RWPE2 (cell line): ENCODE data around the gene ARRDC5.
A peak's percentile ranks its signal among the peaks of the same experiment; 100 is the strongest.
"Not testable (repeated sequence)": the region's sequence is repeated elsewhere in the genome, so short reads cannot be mapped to it uniquely, and the experiment has no call there.

ENCODE experiments used
- ATAC-seq: fragments of 200-7000 bp; cut with Tn5 transposase; 3 replicates; pipeline ENCODE4 v1.9.1; 2021; ENCODE audit warnings: low read depth
- DNase-seq: peaks from one replicate; pipeline ENCODE4 v3.0.0-alpha.2; 2020; ENCODE audit warnings: low spot score
- H3K27ac ChIP-seq: fragments of 450-650 bp; 2 replicates; pipeline ENCODE4 v1.5.1; 2017; ENCODE audit warnings: mild to moderate bottlenecking; ENCODE audit not compliant: poor library complexity, severe bottlenecking
- H3K27me3 ChIP-seq: fragments of 250-450 bp; sonication (Bioruptor Pico); 2 replicates; pipeline ENCODE4 v1.5.1; 2021; ENCODE audit warnings: mild to moderate bottlenecking, moderate library complexity; ENCODE audit not compliant: insufficient read depth, poor library complexity, severe bottlenecking
- H3K36me3 ChIP-seq: fragments of 250-450 bp; sonication (Bioruptor Pico); 2 replicates; pipeline ENCODE4 v1.5.1; 2020; ENCODE audit warnings: low read depth, mild to moderate bottlenecking, moderate library complexity
- H3K4me1 ChIP-seq: fragments of 250-450 bp; sonication (Bioruptor Pico); 2 replicates; pipeline ENCODE4 v1.5.1; 2021; ENCODE audit warnings: mild to moderate bottlenecking, moderate library complexity; ENCODE audit not compliant: insufficient read depth, poor library complexity, severe bottlenecking
- H3K4me3 ChIP-seq: fragments of 250-450 bp; sonication (Bioruptor Pico); 2 replicates; pipeline ENCODE4 v1.5.1; 2021; ENCODE audit warnings: mild to moderate bottlenecking, moderate library complexity; ENCODE audit not compliant: severe bottlenecking
- H3K9me3 ChIP-seq: fragments of 250-450 bp; sonication (Bioruptor Pico); 2 replicates; pipeline ENCODE4 v1.5.1; 2021; ENCODE audit warnings: mild to moderate bottlenecking, moderate library complexity; ENCODE audit not compliant: severe bottlenecking
- CTCF ChIP-seq: fragments of 450-650 bp; IDR thresholded peaks from one replicate; pipeline ENCODE4 v1.5.1; 2017; ENCODE audit warnings: mild to moderate bottlenecking, moderate library complexity; ENCODE audit not compliant: poor library complexity, severe bottlenecking

The ARRDC5 gene

GRCh38 chr19:4896372-4896771 is 6.3 kb downstream of the ARRDC5 start:
- TF ChIP-seq CTCF, result no peak
- Histone ChIP-seq H3K9me3 (no peaks in the 10 kb centered on the region), H3K27ac (peak overlapping the region; percentile 26), H3K36me3 (no peaks in the 10 kb centered on the region), H3K4me3 (no peak overlapping the region), H3K27me3 (no peaks in the 10 kb centered on the region), H3K4me1 (peaks cover 4% of the 10 kb centered on the region)
- peak; percentile 64; the same call in 1 of the 3 replicates for ATAC-seq
- no peak for DNase-seq

- not testable (repeated sequence) for H3K4me1 ChIP-seq, H3K9me3 ChIP-seq, H3K36me3 ChIP-seq, DNase-seq, ATAC-seq, H3K4me3 ChIP-seq, H3K27ac ChIP-seq, H3K27me3 ChIP-seq
Observed at GRCh38 chr19:4892962-4893361, 9.7 kb downstream of the ARRDC5 start.

- peaks cover 4% of the 10 kb centered on the region for H3K4me1 ChIP-seq
- DNase-seq (no peak), ATAC-seq (no peak)
- H3K36me3 ChIP-seq, result no peaks in the 10 kb centered on the region
- no peak overlapping the region for H3K27ac ChIP-seq
- no peak for TF ChIP-seq CTCF
- H3K9me3 ChIP-seq, result no peaks in the 10 kb centered on the region
- no peaks in the 10 kb centered on the region for H3K27me3 ChIP-seq
- H3K4me3 ChIP-seq, result no peak overlapping the region
Observed at GRCh38 chr19:4891066-4891465, 11.6 kb downstream of the ARRDC5 start.

GRCh38 chr19:4889034-4889815 is 13.5 kb downstream of the ARRDC5 start:
- ATAC-seq (peak; percentile 99), DNase-seq (peak; percentile 91)
- Histone ChIP-seq H3K36me3 (no peaks in the 10 kb centered on the region), H3K4me3 (no peak overlapping the region), H3K4me1 (peaks cover 4% of the 10 kb centered on the region), H3K27ac (peak overlapping the region; percentile 52), H3K27me3 (no peaks in the 10 kb centered on the region), H3K9me3 (no peaks in the 10 kb centered on the region)
- no peak for TF ChIP-seq CTCF

DNA sequence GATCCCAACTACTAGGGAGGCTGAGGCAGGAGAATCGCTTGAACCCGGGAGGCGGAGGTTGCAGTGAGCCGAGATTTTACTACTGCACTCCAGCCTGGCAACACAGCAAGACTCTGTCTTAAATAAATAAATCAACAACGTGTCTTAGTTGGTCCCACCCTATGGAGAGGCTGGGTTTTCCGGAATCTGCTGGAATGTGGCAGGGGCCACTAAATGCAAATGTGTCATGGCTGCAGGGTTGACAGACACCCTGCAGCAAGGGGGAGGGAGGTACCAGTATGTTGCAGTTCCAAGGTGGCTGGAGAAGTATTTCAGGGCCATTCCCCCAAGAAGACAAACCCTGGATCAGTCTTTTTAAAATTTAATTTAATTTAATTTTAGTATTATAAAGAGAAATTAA is 14.9 kb downstream of the ARRDC5 start:
- ATAC-seq, H3K27ac ChIP-seq, H3K9me3 ChIP-seq, H3K4me1 ChIP-seq, DNase-seq, H3K36me3 ChIP-seq, H3K4me3 ChIP-seq, H3K27me3 ChIP-seq: not testable (repeated sequence)

DNA sequence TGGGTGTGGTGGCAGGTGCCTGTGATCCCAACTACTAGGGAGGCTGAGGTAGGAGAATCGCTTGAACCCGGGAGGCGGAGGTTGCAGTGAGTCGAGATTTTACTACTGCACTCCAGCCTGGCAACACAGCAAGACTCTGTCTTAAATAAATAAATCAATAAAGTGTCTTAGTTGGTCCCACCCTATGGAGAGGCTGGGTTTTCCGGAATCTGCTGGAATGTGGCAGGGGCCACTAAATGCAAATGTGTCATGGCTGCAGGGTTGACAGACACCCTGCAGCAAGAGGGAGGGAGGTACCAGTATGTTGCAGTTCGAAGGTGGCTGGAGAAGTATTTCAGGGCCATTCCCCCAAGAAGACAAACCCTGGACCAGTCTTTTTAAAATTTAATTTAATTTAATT is 17.7 kb downstream of the ARRDC5 start:
- not testable (repeated sequence) for DNase-seq, H3K36me3 ChIP-seq, H3K4me3 ChIP-seq, H3K27me3 ChIP-seq, H3K9me3 ChIP-seq, ATAC-seq, H3K4me1 ChIP-seq, H3K27ac ChIP-seq

DNA sequence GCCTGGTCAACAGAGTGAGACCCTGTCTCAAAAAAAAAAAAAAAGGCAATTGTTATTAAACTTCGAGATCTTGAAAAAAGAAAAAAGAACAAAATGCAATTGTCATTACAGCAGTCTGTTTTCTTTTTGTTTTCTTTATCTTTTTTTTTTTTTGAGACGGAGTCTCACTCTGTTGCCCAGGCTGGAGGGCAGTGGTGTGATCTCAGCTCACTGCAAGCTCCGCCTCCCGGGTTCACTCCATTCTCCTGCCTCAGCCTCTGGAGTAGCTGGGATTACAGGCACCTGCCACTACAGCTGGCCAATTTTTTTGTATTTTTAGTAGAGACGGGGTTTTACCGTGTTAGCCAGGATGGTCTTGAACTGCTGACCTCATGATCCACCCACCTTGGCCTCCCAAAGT is 19.8 kb downstream of the ARRDC5 start:
- ATAC-seq, H3K9me3 ChIP-seq, H3K4me1 ChIP-seq, H3K27ac ChIP-seq, DNase-seq, H3K36me3 ChIP-seq, H3K4me3 ChIP-seq, H3K27me3 ChIP-seq: not testable (repeated sequence)
